ENCODE measurements around the gene AZIN2.
A peak's percentile ranks its signal among the peaks of the same experiment; 100 is the strongest.

AZIN2 gene

GRCh38 chr1:33151116-33151515 is 70.2 kb downstream of the AZIN2 start:
- TF ChIP-seq CTCF (IDR thresholded peaks at IDR 0.05), result no peak
- H3K27me3 Mint-ChIP-seq (ENCODE audit: low read depth, poor library complexity), result no peaks in the 10 kb centered on the region
- no peaks in the 10 kb centered on the region for H3K9me3 Mint-ChIP-seq
- peaks cover 56% of the 10 kb centered on the region for H3K4me1 Mint-ChIP-seq
- peak overlapping the region; percentile 95 for H3K27ac Mint-ChIP-seq
- DNase-seq, result no peak
- peaks cover 23% of the 10 kb centered on the region for H3K36me3 Mint-ChIP-seq (ENCODE audit: low read depth)
- no peak overlapping the region for H3K4me3 Mint-ChIP-seq

- TF ChIP-seq CTCF (IDR thresholded peaks at IDR 0.05), result no peak
- peaks cover 60% of the 10 kb centered on the region for H3K4me1 Mint-ChIP-seq
- H3K27me3 Mint-ChIP-seq (ENCODE audit: low read depth, poor library complexity), result no peaks in the 10 kb centered on the region
- H3K27ac Mint-ChIP-seq, result peak overlapping the region; percentile 94
- H3K9me3 Mint-ChIP-seq, result no peaks in the 10 kb centered on the region
- peak; percentile 53 for DNase-seq
- no peak overlapping the region for H3K4me3 Mint-ChIP-seq
- H3K36me3 Mint-ChIP-seq (ENCODE audit: low read depth), result peaks cover 34% of the 10 kb centered on the region
Measured at GRCh38 chr1:33152685-33153432, 71.9 kb downstream of the AZIN2 start.

GRCh38 chr1:33153650-33154049 is 72.7 kb downstream of the AZIN2 start:
- no peaks in the 10 kb centered on the region for H3K27me3 Mint-ChIP-seq (ENCODE audit: low read depth, poor library complexity)
- H3K4me3 Mint-ChIP-seq, result peak overlapping the region; percentile 8
- DNase-seq, result no peak
- no peaks in the 10 kb centered on the region for H3K9me3 Mint-ChIP-seq
- TF ChIP-seq CTCF (IDR thresholded peaks at IDR 0.05), result no peak
- H3K36me3 Mint-ChIP-seq (ENCODE audit: low read depth), result peaks cover 41% of the 10 kb centered on the region
- H3K27ac Mint-ChIP-seq, result peak overlapping the region; percentile 94
- H3K4me1 Mint-ChIP-seq, result peaks cover 60% of the 10 kb centered on the region

- H3K9me3 Mint-ChIP-seq, result no peaks in the 10 kb centered on the region
- DNase-seq, result no peak
- peaks cover 61% of the 10 kb centered on the region for H3K4me1 Mint-ChIP-seq
- H3K4me3 Mint-ChIP-seq, result no peak overlapping the region
- peaks cover 2% of the 10 kb centered on the region for H3K27me3 Mint-ChIP-seq (ENCODE audit: low read depth, poor library complexity)
- TF ChIP-seq CTCF (IDR thresholded peaks at IDR 0.05), result no peak
- peak overlapping the region; percentile 60 for H3K27ac Mint-ChIP-seq
- peaks cover 50% of the 10 kb centered on the region for H3K36me3 Mint-ChIP-seq (ENCODE audit: low read depth)
Measured at GRCh38 chr1:33155877-33156538, 75.1 kb downstream of the AZIN2 start.

- H3K9me3 Mint-ChIP-seq, result no peaks in the 10 kb centered on the region
- TF ChIP-seq CTCF (IDR thresholded peaks at IDR 0.05), result no peak
Measured at GRCh38 chr1:33157131-33157530, 76.2 kb downstream of the AZIN2 start.

More at GRCh38 chr1:33157131-33157530, 76.2 kb downstream of the AZIN2 start:
- no peak overlapping the region for H3K4me3 Mint-ChIP-seq
- peaks cover 50% of the 10 kb centered on the region for H3K36me3 Mint-ChIP-seq (ENCODE audit: low read depth)
- H3K27me3 Mint-ChIP-seq (ENCODE audit: low read depth, poor library complexity), result peaks cover 5% of the 10 kb centered on the region
- peak overlapping the region; percentile 8 for H3K27ac Mint-ChIP-seq
- no peak for DNase-seq
- peaks cover 61% of the 10 kb centered on the region for H3K4me1 Mint-ChIP-seq

Measured in nephron progenitor cell (in vitro differentiated cells).